GM12801 (cell line): ENCODE measurements around the gene FHAD1.

Experiments
- TF ChIP-seq, protein P1 (sequence below): IDR thresholded peaks from one replicate; pipeline ENCODE4 v1.5.1; 2011; ENCODE audit warnings: control low read depth; ENCODE audit not compliant: insufficient read length; ENCODE audit errors: extremely low read depth

FHAD1 gene

DNA sequence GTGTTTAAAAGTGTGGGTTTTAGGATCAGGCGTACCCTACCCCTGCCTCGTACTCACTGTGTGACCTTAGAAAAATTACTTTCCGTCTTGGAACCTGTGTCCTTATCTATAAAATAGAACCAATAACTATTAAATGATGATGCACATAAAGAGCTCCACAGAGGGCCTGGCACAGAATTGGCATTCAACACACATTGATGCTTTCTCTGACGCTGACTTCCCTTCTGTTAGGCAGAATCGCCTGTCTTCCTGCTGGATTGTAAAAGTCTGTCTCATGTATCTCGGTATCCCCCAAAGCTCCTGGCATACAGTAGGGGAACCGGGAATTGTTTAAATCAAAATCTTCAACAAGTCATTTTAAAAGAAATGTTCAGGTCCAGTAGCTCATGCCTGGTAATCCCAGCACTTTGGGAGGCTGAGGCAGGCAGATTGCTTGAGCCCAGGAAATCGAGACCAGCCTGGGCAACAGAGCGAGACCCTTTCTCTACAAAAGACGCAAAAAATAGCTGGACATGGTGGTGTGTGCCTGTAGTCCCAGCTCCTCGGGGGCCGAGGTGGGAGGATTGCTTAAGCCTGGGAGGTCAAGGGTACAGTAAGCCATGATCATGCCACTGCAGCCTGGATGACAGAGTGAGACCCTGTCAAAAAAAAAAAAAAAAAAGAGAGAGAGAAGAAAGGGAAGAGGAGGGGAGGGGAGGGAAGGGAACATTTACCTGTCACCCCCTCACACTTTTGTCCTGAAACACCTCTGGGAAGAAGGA is 41.3 kb upstream of the FHAD1 start:
- TF ChIP-seq, protein P1, sequence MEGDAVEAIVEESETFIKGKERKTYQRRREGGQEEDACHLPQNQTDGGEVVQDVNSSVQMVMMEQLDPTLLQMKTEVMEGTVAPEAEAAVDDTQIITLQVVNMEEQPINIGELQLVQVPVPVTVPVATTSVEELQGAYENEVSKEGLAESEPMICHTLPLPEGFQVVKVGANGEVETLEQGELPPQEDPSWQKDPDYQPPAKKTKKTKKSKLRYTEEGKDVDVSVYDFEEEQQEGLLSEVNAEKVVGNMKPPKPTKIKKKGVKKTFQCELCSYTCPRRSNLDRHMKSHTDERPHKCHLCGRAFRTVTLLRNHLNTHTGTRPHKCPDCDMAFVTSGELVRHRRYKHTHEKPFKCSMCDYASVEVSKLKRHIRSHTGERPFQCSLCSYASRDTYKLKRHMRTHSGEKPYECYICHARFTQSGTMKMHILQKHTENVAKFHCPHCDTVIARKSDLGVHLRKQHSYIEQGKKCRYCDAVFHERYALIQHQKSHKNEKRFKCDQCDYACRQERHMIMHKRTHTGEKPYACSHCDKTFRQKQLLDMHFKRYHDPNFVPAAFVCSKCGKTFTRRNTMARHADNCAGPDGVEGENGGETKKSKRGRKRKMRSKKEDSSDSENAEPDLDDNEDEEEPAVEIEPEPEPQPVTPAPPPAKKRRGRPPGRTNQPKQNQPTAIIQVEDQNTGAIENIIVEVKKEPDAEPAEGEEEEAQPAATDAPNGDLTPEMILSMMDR, result no peak

DNA sequence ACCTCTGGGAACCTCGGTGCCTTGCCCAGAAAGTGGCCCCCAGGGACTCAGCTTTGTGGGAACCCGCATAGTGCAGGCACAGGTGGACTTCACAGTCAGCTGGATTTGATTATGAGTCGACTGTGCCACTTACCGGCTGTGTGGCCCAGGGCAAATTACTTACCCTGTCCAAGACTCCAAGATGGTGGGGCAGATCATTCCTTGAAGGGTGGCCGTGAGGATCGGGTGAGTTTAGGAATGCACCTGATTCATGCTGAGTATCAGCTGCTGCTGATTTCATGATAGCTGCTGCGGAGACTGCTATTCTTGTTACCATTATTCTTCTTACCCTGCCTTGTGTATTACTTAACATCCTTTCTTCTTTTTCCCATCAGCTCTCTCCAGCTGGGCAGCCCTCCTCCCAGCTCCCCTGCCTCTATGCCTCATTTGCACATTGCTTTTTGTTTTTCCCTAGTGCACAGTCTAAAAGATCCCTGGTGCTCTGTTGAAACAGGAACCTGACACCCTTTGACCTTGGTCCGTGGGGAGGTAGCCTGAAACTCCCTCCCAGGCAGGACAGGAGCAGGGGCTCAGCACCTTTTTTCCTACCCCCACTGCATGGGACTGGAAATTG is 40.5 kb upstream of the FHAD1 start:
- TF ChIP-seq, protein P1, result no peak

- TF ChIP-seq, protein P1, result no peak
Measured at GRCh38 chr1:15207031-15207828, 39.8 kb upstream of the FHAD1 start.

DNA sequence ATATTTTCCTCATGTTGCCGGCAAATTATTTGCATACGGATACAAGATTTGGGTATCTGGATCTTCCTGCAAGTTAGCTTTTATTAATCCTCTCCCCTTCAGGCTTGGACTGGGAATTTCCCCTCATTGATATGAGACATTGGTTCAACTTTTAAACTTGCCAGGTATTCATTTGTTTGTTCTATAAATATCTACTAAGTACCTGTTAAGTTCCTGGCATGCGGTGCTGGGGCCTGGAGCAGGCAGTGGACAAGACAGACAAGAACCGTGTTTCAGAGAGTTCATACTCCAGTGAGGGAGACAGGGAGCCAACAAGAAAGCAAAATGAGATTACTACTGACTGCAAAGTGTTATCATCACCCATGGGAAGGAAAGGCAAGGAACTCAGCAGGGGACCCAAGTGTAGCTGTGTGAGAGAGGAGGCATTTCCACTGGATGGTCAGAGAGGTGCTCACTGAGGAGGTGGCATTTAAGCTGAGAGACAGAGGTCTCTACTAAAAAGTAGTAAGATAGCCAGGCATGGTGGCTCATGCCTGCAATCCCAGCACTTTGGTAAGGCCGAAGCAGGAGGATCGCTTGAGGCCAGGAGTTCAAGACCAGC is 39.1 kb upstream of the FHAD1 start:
- TF ChIP-seq, protein P1, result no peak

DNA sequence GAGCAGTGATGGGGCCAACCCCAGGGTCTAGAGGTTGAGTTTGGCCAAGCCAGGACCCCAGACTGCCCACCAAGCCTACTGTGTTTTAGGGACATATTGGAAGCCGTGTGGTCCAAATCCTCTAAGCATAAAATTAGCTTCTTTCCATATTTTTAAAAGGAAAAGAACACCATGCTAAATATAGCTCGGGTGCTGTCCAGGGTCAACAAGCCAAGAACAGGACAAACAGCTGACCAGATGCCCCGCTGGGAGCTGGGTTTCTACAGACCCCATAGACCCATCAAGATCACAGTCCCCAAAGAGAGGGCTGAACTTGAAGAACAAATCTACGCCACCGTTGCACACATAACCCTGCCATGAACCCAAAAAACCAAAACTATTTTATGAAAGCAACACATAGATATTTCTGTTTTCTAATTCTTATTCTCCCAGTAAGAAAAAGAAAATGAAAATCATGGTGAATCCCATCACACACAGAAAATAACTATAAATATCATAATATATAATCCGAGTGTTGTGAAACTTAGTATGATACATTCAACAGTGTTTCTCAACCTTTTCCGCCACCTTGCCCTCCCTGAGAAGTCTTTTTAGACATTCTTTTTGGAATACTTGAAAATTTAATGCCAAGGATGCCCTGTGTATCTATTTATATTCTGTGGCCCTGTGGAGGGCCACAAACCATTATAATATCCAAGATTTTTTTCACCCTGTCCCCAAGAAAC is 36.2 kb upstream of the FHAD1 start:
- TF ChIP-seq, protein P1, result no peak

DNA sequence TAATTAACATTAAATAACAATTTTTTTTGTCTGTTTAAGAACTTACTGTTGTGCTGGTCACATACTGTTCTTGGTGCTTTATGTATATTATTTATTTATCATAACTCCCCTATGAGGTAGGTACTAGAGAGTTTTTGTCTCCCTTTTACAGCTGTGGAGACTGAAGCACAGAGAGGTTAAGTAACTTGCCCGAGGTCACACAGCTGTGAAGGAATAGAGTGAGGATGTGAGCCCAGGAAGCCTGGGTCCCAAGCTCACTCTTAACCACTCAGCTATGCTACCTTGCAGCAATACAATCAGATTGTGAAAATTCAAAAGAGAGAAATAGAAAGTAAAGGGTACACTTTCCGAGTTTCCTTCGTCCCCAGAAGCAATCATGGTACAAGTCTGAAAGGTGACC is 35.6 kb upstream of the FHAD1 start:
- TF ChIP-seq, protein P1, result no peak
